H9 (cell line): Measurements from ENCODE around the gene HES6. TPM values are rescaled to one million over a fixed set of nuclear protein-coding genes. Genes with fewer than 3 reads are reported as not detected.

Experiments
- DNase-seq: peaks from one replicate; pipeline ENCODE4 v3.0.0-alpha.2; 2017
- H2AFZ ChIP-seq: one replicate; pipeline ENCODE4 v1.6.1; 2013; ENCODE audit warnings: mild to moderate bottlenecking, low read length, control low read depth, moderate library complexity
- H2AK5ac ChIP-seq: 2 replicates; pipeline ENCODE4 v1.6.1; 2013; ENCODE audit warnings: low read length, control low read depth, mixed read lengths; ENCODE audit not compliant: insufficient read length
- H2BK120ac ChIP-seq: one replicate; pipeline ENCODE4 v1.6.1; 2013; ENCODE audit warnings: low read depth, mild to moderate bottlenecking, low read length, control low read depth, inconsistent platforms; ENCODE audit not compliant: poor library complexity, severe bottlenecking
- H2BK12ac ChIP-seq: 2 replicates; pipeline ENCODE4 v1.6.1; 2013; ENCODE audit warnings: low read length, control low read depth, mixed read lengths, low read depth; ENCODE audit not compliant: insufficient read length
- H2BK15ac ChIP-seq: 2 replicates; pipeline ENCODE4 v1.6.1; 2013; ENCODE audit warnings: low read depth, low read length, control low read depth
- H2BK20ac ChIP-seq: one replicate; pipeline ENCODE4 v1.6.1; 2013; ENCODE audit warnings: low read depth, mild to moderate bottlenecking, low read length, control low read depth, inconsistent platforms; ENCODE audit not compliant: poor library complexity, severe bottlenecking
- H2BK5ac ChIP-seq: 2 replicates; pipeline ENCODE4 v1.6.1; 2013; ENCODE audit warnings: low read length, control low read depth, mixed read lengths; ENCODE audit not compliant: insufficient read length
- H3K14ac ChIP-seq: 2 replicates; pipeline ENCODE4 v1.6.1; 2013; ENCODE audit warnings: low read length, control low read depth; ENCODE audit not compliant: insufficient read depth
- H3K18ac ChIP-seq: 2 replicates; pipeline ENCODE4 v1.6.1; 2013; ENCODE audit warnings: low read depth, mild to moderate bottlenecking, mixed read lengths, low read length, control low read depth; ENCODE audit not compliant: insufficient read length
- H3K23ac ChIP-seq: 2 replicates; pipeline ENCODE4 v1.6.1; 2013; ENCODE audit warnings: low read length, control low read depth, mixed read lengths, low read depth; ENCODE audit not compliant: insufficient read length
- H3K23me2 ChIP-seq: 2 replicates; pipeline ENCODE4 v1.6.1; 2013; ENCODE audit warnings: low read depth, mild to moderate bottlenecking, mixed read lengths, low read length, control low read depth; ENCODE audit not compliant: insufficient read length, poor library complexity, severe bottlenecking
- H3K27ac ChIP-seq: 2 replicates; pipeline ENCODE4 v1.5.1; 2013; ENCODE audit warnings: low read length, control low read depth, mixed read lengths, low read depth; ENCODE audit not compliant: insufficient read length
- H3K27me3 ChIP-seq: 2 replicates; pipeline ENCODE4 v1.6.1; 2013; ENCODE audit warnings: low read length, control low read depth, inconsistent platforms; ENCODE audit not compliant: insufficient read depth
- H3K4ac ChIP-seq: 2 replicates; pipeline ENCODE4 v1.6.1; 2013; ENCODE audit warnings: low read depth, mild to moderate bottlenecking, control low read depth, inconsistent platforms, low read length, moderate library complexity
- H3K4me1 ChIP-seq: 2 replicates; pipeline ENCODE4 v1.6.1; 2013; ENCODE audit warnings: low read length, control low read depth, inconsistent platforms; ENCODE audit not compliant: insufficient read depth
- H3K4me2 ChIP-seq: 2 replicates; pipeline ENCODE4 v1.6.1; 2013; ENCODE audit warnings: low read length, control low read depth, mixed read lengths; ENCODE audit not compliant: insufficient read length, insufficient read depth
- H3K56ac ChIP-seq: 2 replicates; pipeline ENCODE4 v1.6.1; 2013; ENCODE audit warnings: low read depth, mild to moderate bottlenecking, mixed read lengths, low read length, control low read depth; ENCODE audit not compliant: insufficient read length
- H3K79me1 ChIP-seq: 2 replicates; pipeline ENCODE4 v1.6.1; 2013; ENCODE audit warnings: low read depth, mild to moderate bottlenecking, moderate library complexity, low read length, control low read depth, inconsistent platforms; ENCODE audit not compliant: insufficient read depth, poor library complexity, severe bottlenecking
- H3K79me2 ChIP-seq: 2 replicates; pipeline ENCODE4 v1.6.1; 2013; ENCODE audit warnings: low read length, control low read depth, inconsistent platforms; ENCODE audit not compliant: insufficient read depth
- H3K9ac ChIP-seq: 2 replicates; pipeline ENCODE4 v1.6.1; 2013; ENCODE audit warnings: low read length, control low read depth, mixed read lengths; ENCODE audit not compliant: insufficient read length; ENCODE audit errors: extremely low read depth
- H3K9me3 ChIP-seq: one replicate; pipeline ENCODE4 v1.6.1; 2013; ENCODE audit warnings: low read depth, low read length, inconsistent platforms; ENCODE audit not compliant: control insufficient read depth
- H3T11ph ChIP-seq: one replicate; pipeline ENCODE4 v1.6.1; 2013; ENCODE audit warnings: mild to moderate bottlenecking, low read length, control low read depth, inconsistent platforms
- H4K20me1 ChIP-seq: one replicate; pipeline ENCODE4 v1.6.1; 2013; ENCODE audit not compliant: control insufficient read depth, insufficient read length, insufficient read depth
- H4K5ac ChIP-seq: 2 replicates; pipeline ENCODE4 v1.6.1; 2013; ENCODE audit warnings: low read depth, mild to moderate bottlenecking, mixed read lengths, low read length, control low read depth; ENCODE audit not compliant: insufficient read length
- H4K8ac ChIP-seq: replicated peaks from 2 replicates; pipeline ENCODE4 v1.6.1; 2013; ENCODE audit warnings: low read length, control low read depth, mixed read lengths, low read depth; ENCODE audit not compliant: insufficient read length
- H4K91ac ChIP-seq: 2 replicates; pipeline ENCODE4 v1.6.1; 2013; ENCODE audit warnings: low read depth, mild to moderate bottlenecking, moderate library complexity, mixed read lengths, low read length, control low read depth; ENCODE audit not compliant: insufficient read length
- H3K27ac Mint-ChIP-seq, 3 experiments: 2 replicates in 2 of 3; 3 replicates in 1 of 3; pipeline ENCODE4 v1.8.0; 2020 to 2021; ENCODE audit warnings: mixed read lengths in 3 of 3, mild to moderate bottlenecking in 1 of 3, moderate library complexity in 1 of 3
- H3K27me3 Mint-ChIP-seq: 2 replicates; pipeline ENCODE4 v1.8.0; 2021; ENCODE audit warnings: low read depth, mild to moderate bottlenecking, moderate library complexity, mixed read lengths
- H3K36me3 Mint-ChIP-seq, 3 experiments: 2 replicates in 2 of 3; 3 replicates in 1 of 3; pipeline ENCODE4 v1.8.0; 2020 to 2021; ENCODE audit warnings: low read depth in 3 of 3, mixed read lengths in 3 of 3; ENCODE audit not compliant: insufficient read depth in 1 of 3
- H3K4me1 Mint-ChIP-seq, 2 experiments: 2 replicates each; pipeline ENCODE4 v1.8.0; 2020; ENCODE audit warnings: mixed read lengths in 2 of 2
- H3K4me3 Mint-ChIP-seq, 2 experiments: 2 replicates in 1 of 2; 3 replicates in 1 of 2; pipeline ENCODE4 v1.8.0; 2020 to 2021; ENCODE audit warnings: mild to moderate bottlenecking in 2 of 2, mixed read lengths in 2 of 2, moderate library complexity in 1 of 2
- H3K9me3 Mint-ChIP-seq, 2 experiments: 2 replicates in 1 of 2; 3 replicates in 1 of 2; pipeline ENCODE4 v1.8.0; 2020; ENCODE audit warnings: mild to moderate bottlenecking in 2 of 2, mixed read lengths in 2 of 2, moderate library complexity in 1 of 2
- CTCF ChIP-seq: fragments of 200-600 bp; sonication (generic); conservative IDR thresholded peaks from 3 replicates; pipeline ENCODE4 v1.8.0; 2021; ENCODE audit warnings: antibody characterized with exemption, mild to moderate bottlenecking
- WGBS: extraction: QIAGEN DNeasy Blood & Tissue Kit; methylation state at CpG from one replicate; pipeline ENCODE4 v1.1.7; 2013; ENCODE audit warnings: missing lambda C conversion rate, low lambda C conversion rate, mixed read lengths; ENCODE audit not compliant: insufficient read length; ENCODE audit errors: extremely low coverage; 5-methylcytosine and 5-hydroxymethylcytosine counted together
- total RNA-seq: library from RNA; stranded (reverse); gene quantifications from 2 replicates; pipeline ENCODE4 v1.2.1, GENCODE V29; 2021

Gene HES6
- total RNA-seq, 1 experiment from 2014 or later = 27.1 TPM

GRCh38 chr2:238227587-238228032, 12.2 kb downstream of the HES6 start:
- Histone ChIP-seq H4K20me1 (no peaks in the 10 kb centered on the region), H3K9me3 (no peaks in the 10 kb centered on the region), H3K79me1 (no peaks in the 10 kb centered on the region), H2BK20ac (no peak overlapping the region), H3K27ac (no peak overlapping the region), H3K4ac (no peak overlapping the region), H3K14ac (no peak overlapping the region; the same call in 1 of the 2 replicates), H2AK5ac (no peak overlapping the region), H3K4me2 (no peak overlapping the region), H2BK5ac (no peak overlapping the region), H2BK15ac (no peak overlapping the region), H3K56ac (no peak overlapping the region), H4K8ac (no peak overlapping the region), H2BK12ac (no peak overlapping the region), H4K91ac (no peak overlapping the region), H4K5ac (no peak overlapping the region), H3K18ac (no peak overlapping the region), H2BK120ac (no peak overlapping the region), H3K27me3 (peaks cover 8% of the 10 kb centered on the region; the same call in 1 of the 2 replicates), H3K9ac (no peak overlapping the region), H3K23me2 (peaks cover 9% of the 10 kb centered on the region), H3T11ph (no peak overlapping the region), H3K23ac (no peak overlapping the region), H3K4me1 (peaks cover 3% of the 10 kb centered on the region; the same call in 1 of the 2 replicates), H3K79me2 (no peaks in the 10 kb centered on the region), H2AFZ (no peak overlapping the region)
- H3K4me3 Mint-ChIP-seq = no peak overlapping the region
- peaks cover 0 to 2% (median 0%) of the 10 kb centered on the region in 3 experiments; a peak in 1 of 7 replicates for H3K36me3 Mint-ChIP-seq
- peaks cover 12 to 14% of the 10 kb centered on the region in 2 experiments for H3K4me1 Mint-ChIP-seq
- no peaks in the 10 kb centered on the region; a peak in 1 of 5 replicates for H3K9me3 Mint-ChIP-seq
- DNase-seq = no peak
- H3K27ac Mint-ChIP-seq = no peak overlapping the region
- no CpG with 5 or more reads among the region's 11 CpGs for WGBS
- H3K27me3 Mint-ChIP-seq = peaks cover 48% of the 10 kb centered on the region
- no peak for TF ChIP-seq CTCF
